GM12891 (cell line): ENCODE results near the gene MFAP4.

Source experiments
- POLR2A ChIP-seq: IDR thresholded peaks from 2 replicates; pipeline ENCODE4 v1.6.1; 2011; ENCODE audit warnings: low read depth, low read length, control low read depth
- POLR2AphosphoS5 ChIP-seq: IDR thresholded peaks from 2 replicates; pipeline ENCODE4 v1.6.1; 2011; ENCODE audit warnings: low read depth, low read length, control low read depth
- SPI1 ChIP-seq: IDR thresholded peaks from 2 replicates; pipeline ENCODE4 v1.6.1; 2011; ENCODE audit warnings: low read depth, low read length, control low read depth
- TAF1 ChIP-seq: IDR thresholded peaks from 2 replicates; pipeline ENCODE4 v1.6.1; 2011; ENCODE audit warnings: low read depth, low read length, control low read depth

DNA sequence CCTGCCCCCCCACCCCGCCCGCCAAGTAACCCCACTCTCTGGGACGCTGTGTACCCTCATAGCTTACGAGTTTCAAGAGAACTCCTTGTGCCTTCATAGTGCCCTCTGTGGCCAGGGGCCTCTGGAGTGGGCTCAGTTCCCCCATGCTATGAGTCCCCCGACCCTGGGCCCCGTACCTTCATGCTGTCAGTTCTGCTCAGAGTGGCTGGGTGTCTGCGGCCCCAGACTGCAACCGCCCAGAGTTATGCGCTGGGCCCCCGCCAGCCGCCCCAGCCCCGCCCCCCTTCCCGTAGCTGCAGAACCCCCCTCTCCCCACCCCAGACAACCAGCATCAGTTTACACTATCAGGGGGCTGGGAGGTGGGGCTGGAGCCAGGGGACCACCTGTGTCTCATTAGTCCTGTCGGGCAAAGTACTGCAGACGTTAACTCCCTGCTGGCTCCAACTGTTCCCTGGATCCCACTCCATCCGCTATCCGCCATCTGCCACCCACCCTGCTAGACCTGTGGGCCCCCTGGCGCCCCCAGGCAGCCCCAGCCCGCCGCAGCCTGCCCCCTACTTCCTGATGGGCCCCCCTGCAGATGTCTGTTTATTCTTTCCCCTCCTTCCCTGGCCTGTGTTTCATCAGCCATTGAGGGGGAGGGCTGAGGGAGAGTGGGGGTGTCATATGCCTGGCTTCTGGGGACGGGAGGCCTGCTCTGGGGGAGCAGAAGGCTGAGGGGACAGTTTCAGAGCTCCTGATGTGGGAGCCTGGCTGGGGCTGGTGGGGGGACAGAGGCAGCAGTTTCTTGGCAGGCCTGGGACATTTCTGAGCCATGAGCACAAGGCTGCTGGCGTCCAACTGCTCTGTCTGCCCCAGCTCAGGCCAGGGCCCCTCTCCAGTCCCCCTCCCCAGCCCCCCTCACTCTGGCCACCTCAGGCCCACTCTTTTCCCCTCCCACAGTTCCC is at the start of gene MFAP4:
- TF ChIP-seq POLR2A (no peak), POLR2AphosphoS5 (no peak), TAF1 (no peak), SPI1 (no peak)
